Suprapubic skin (tissue), 4 donors: ENCODE data around the gene FBRSL1. TPM values are rescaled to one million over a fixed set of nuclear protein-coding genes. Genes with fewer than 3 reads are reported as not detected.

Experiments
- DNase-seq, 2 donors: peaks; one replicate each; pipeline ENCODE4 v3.0.0-alpha.2; 2019; ENCODE audit warnings: low spot score in 2 of 2
- H3K27ac ChIP-seq: fragments of 200-600 bp; sonication (generic); one replicate; pipeline ENCODE4 v1.5.1; 2019
- H3K27me3 ChIP-seq: fragments of 200-600 bp; sonication (generic); one replicate; pipeline ENCODE4 v1.5.1; 2019
- H3K36me3 ChIP-seq: fragments of 200-600 bp; sonication (generic); one replicate; pipeline ENCODE4 v1.5.1; 2019
- H3K4me1 ChIP-seq: fragments of 200-600 bp; sonication (generic); one replicate; pipeline ENCODE4 v1.5.1; 2019
- H3K4me3 ChIP-seq: fragments of 200-600 bp; sonication (generic); one replicate; pipeline ENCODE4 v1.5.1; 2019; ENCODE audit warnings: mild to moderate bottlenecking
- H3K9me3 ChIP-seq: fragments of 200-600 bp; sonication (generic); one replicate; pipeline ENCODE4 v1.5.1; 2019
- CTCF ChIP-seq, 2 donors: fragments of 200-600 bp in 1 of 2; fragments of 450-650 bp in 1 of 2; sonication (generic) in 1 of 2; IDR thresholded peaks; one replicate each; pipeline ENCODE4 v1.5.1; 2016 to 2019; ENCODE audit warnings: antibody characterized with exemption in 2 of 2, mild to moderate bottlenecking in 1 of 2, moderate library complexity in 1 of 2
- EP300 ChIP-seq: sonication (generic); formaldehyde crosslinking; IDR thresholded peaks from one replicate; pipeline ENCODE4 v1.6.1; 2017; ENCODE audit warnings: antibody characterized with exemption
- POLR2A ChIP-seq, 2 donors: fragments of 450-650 bp; IDR thresholded peaks; one replicate each; pipeline ENCODE4 v1.6.1; 2017; ENCODE audit warnings: antibody characterized with exemption in 2 of 2, mild to moderate bottlenecking in 2 of 2, moderate library complexity in 2 of 2
- POLR2AphosphoS5 ChIP-seq, 3 donors: sonication (generic); formaldehyde crosslinking; IDR thresholded peaks; one replicate each; pipeline ENCODE4 v1.6.1; 2017; ENCODE audit warnings: antibody characterized with exemption in 3 of 3
- WGBS: methylation state at CpG from one replicate; pipeline ENCODE4 v1.1.5; 2018; 5-methylcytosine and 5-hydroxymethylcytosine counted together
- total RNA-seq, 4 donors: library from RNA; depleted of rRNA; stranded (reverse); fragments of >200 nt; gene quantifications; one replicate each; pipeline ENCODE4 v1.1.0, GENCODE V29; 2016

Gene FBRSL1
- total RNA-seq, 4 donors from 2014 or later = 26.0 to 33.7 (median 27.2) TPM

GRCh38 chr12:132497514-132498405 is 7.8 kb downstream of the FBRSL1 start:
- Histone ChIP-seq H3K4me1 (peaks cover 73% of the 10 kb centered on the region), H3K27ac (no peak overlapping the region), H3K4me3 (no peak overlapping the region), H3K36me3 (no peaks in the 10 kb centered on the region), H3K9me3 (no peaks in the 10 kb centered on the region), H3K27me3 (no peaks in the 10 kb centered on the region)
- TF ChIP-seq CTCF (IDR thresholded peaks at IDR 0.05) (no peak), POLR2A (IDR thresholded peaks at IDR 0.05) (no peak), POLR2AphosphoS5 (IDR thresholded peaks at IDR 0.05) (no peak), EP300 (no peak)
- no peak for DNase-seq
- 93% methylated on average over 2 of the region's 28 CpGs for WGBS

- Histone ChIP-seq H3K4me1 (peaks cover 73% of the 10 kb centered on the region), H3K36me3 (no peaks in the 10 kb centered on the region), H3K4me3 (no peak overlapping the region), H3K9me3 (no peaks in the 10 kb centered on the region), H3K27me3 (no peaks in the 10 kb centered on the region), H3K27ac (no peak overlapping the region)
- no peak for DNase-seq
- 92% methylated on average over 9 of the region's 12 CpGs for WGBS
- TF ChIP-seq POLR2AphosphoS5 (IDR thresholded peaks at IDR 0.05) (no peak), EP300 (no peak), CTCF (IDR thresholded peaks at IDR 0.05) (no peak), POLR2A (IDR thresholded peaks at IDR 0.05) (no peak)
These were observed 9.0 kb downstream of the FBRSL1 start for GRCh38 chr12:132498931-132499330.

- Histone ChIP-seq H3K27ac (no peak overlapping the region), H3K36me3 (no peaks in the 10 kb centered on the region), H3K4me3 (no peak overlapping the region), H3K4me1 (peaks cover 73% of the 10 kb centered on the region), H3K9me3 (no peaks in the 10 kb centered on the region), H3K27me3 (no peaks in the 10 kb centered on the region)
- WGBS = 58% methylated on average over 4 of the region's 19 CpGs
- TF ChIP-seq POLR2A (IDR thresholded peaks at IDR 0.05) (no peak), CTCF (IDR thresholded peaks at IDR 0.05) (no peak), EP300 (no peak), POLR2AphosphoS5 (IDR thresholded peaks at IDR 0.05) (no peak)
- no peak for DNase-seq
These were observed 10.3 kb downstream of the FBRSL1 start for GRCh38 chr12:132500142-132500855.

GRCh38 chr12:132500856-132501180 is 10.9 kb downstream of the FBRSL1 start:
- no peaks in the 10 kb centered on the region for H3K36me3 ChIP-seq
- no peaks in the 10 kb centered on the region for H3K9me3 ChIP-seq
- H3K27me3 ChIP-seq = no peaks in the 10 kb centered on the region
- H3K27ac ChIP-seq = no peak overlapping the region
- WGBS = 98% methylated on average over 5 of the region's 9 CpGs
- H3K4me1 ChIP-seq = peaks cover 73% of the 10 kb centered on the region
- DNase-seq = no peak
- TF ChIP-seq EP300 = no peak
- no peak for TF ChIP-seq CTCF (IDR thresholded peaks at IDR 0.05)
- no peak for TF ChIP-seq POLR2A (IDR thresholded peaks at IDR 0.05)
- no peak for TF ChIP-seq POLR2AphosphoS5 (IDR thresholded peaks at IDR 0.05)
- H3K4me3 ChIP-seq = no peak overlapping the region
